Measurements from ENCODE around the gene RNF32. TPM values are rescaled to one million over a fixed set of nuclear protein-coding genes. Genes with fewer than 3 reads are reported as not detected.

The RNF32 gene
- total RNA-seq, 1 donor: under 0.01 TPM

GRCh38 chr7:156600496-156600895 lies 40.1 kb upstream of the RNF32 start:
- Histone ChIP-seq H2AFZ (ENCODE audit: low read length) (no peak overlapping the region), H4K20me1 (ENCODE audit: insufficient read depth, low read length) (no peaks in the 10 kb centered on the region), H3K4me1 (ENCODE audit: insufficient read depth, low read length) (no peaks in the 10 kb centered on the region), H3K27me3 (ENCODE audit: insufficient read depth, low read length) (no peaks in the 10 kb centered on the region), H3K4me2 (ENCODE audit: insufficient read depth, low read length) (no peak overlapping the region), H3K27ac (ENCODE audit: low read depth, low read length) (no peak overlapping the region), H3K79me2 (ENCODE audit: insufficient read depth, low read length) (no peaks in the 10 kb centered on the region), H3K36me3 (ENCODE audit: insufficient read depth, low read length) (no peaks in the 10 kb centered on the region), H3K4me3 (ENCODE audit: insufficient read depth, low read length) (no peak overlapping the region), H3K9me3 (ENCODE audit: low read depth, low read length) (no peaks in the 10 kb centered on the region)
- no peak for DNase-seq (ENCODE audit: insufficient read length, low spot score, missing footprints)
- TF ChIP-seq CTCF (IDR thresholded peaks at IDR 0.05; ENCODE audit: extremely low read depth, low read depth, low read length): no peak

DNA sequence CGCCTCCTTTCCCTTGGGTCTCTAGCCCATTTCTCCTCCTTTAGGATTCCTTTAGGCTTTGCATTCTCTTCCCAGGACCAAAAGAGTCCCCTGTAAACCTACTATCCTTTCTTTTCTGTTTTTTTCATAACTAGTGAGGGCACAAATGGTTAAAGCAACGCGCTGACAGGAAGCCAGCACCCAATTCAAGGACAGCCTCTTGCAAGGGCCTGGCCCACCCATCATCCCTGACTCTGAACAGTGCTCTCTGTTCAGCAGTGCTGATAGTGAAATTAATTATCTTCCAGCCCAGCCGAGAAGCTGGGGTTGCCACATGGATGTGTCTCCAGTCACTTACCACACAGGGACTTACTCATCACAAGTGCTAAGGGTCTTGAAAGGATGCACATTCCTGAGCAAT lies 38.3 kb upstream of the RNF32 start:
- Histone ChIP-seq H3K79me2 (ENCODE audit: insufficient read depth, low read length) (no peaks in the 10 kb centered on the region), H3K9me3 (ENCODE audit: low read depth, low read length) (no peaks in the 10 kb centered on the region), H3K4me1 (ENCODE audit: insufficient read depth, low read length) (no peaks in the 10 kb centered on the region), H3K36me3 (ENCODE audit: insufficient read depth, low read length) (no peaks in the 10 kb centered on the region), H3K4me2 (ENCODE audit: insufficient read depth, low read length) (no peak overlapping the region), H3K4me3 (ENCODE audit: insufficient read depth, low read length) (no peak overlapping the region), H3K27me3 (ENCODE audit: insufficient read depth, low read length) (no peaks in the 10 kb centered on the region), H4K20me1 (ENCODE audit: insufficient read depth, low read length) (no peaks in the 10 kb centered on the region), H2AFZ (ENCODE audit: low read length) (no peak overlapping the region), H3K27ac (ENCODE audit: low read depth, low read length) (no peak overlapping the region)
- DNase-seq (ENCODE audit: insufficient read length, low spot score, missing footprints): no peak
- TF ChIP-seq CTCF (IDR thresholded peaks at IDR 0.05; ENCODE audit: extremely low read depth, low read depth, low read length): no peak

GRCh38 chr7:156603011-156603410 lies 37.6 kb upstream of the RNF32 start:
- Histone ChIP-seq H3K36me3 (ENCODE audit: insufficient read depth, low read length) (no peaks in the 10 kb centered on the region), H3K27ac (ENCODE audit: low read depth, low read length) (no peak overlapping the region), H3K4me1 (ENCODE audit: insufficient read depth, low read length) (no peaks in the 10 kb centered on the region), H3K27me3 (ENCODE audit: insufficient read depth, low read length) (no peaks in the 10 kb centered on the region), H3K9me3 (ENCODE audit: low read depth, low read length) (no peaks in the 10 kb centered on the region), H3K4me3 (ENCODE audit: insufficient read depth, low read length) (no peak overlapping the region), H3K79me2 (ENCODE audit: insufficient read depth, low read length) (no peaks in the 10 kb centered on the region), H3K4me2 (ENCODE audit: insufficient read depth, low read length) (no peak overlapping the region), H4K20me1 (ENCODE audit: insufficient read depth, low read length) (no peaks in the 10 kb centered on the region), H2AFZ (ENCODE audit: low read length) (no peak overlapping the region)
- peak; percentile 48 for DNase-seq (ENCODE audit: insufficient read length, low spot score, missing footprints)
- no peak for TF ChIP-seq CTCF (IDR thresholded peaks at IDR 0.05; ENCODE audit: extremely low read depth, low read depth, low read length)

DNA sequence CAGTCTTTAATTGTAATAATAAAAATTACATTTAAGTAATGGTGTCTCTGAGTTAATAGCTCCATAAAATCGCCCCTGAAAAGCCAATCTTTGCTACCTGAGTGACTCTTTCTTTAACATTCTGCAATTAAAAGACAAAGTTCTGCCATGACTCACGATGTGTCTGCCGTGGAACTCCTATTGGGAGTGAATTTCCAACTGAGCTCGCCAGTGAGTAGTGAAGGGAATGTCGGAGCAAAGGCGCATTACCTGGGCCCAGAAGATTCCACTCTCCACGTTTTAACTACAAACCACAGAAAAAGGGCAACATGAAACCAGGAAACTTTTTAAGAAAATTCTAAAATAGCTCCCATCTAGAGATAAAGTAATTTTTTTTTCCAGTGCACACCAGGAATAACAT lies 36.9 kb upstream of the RNF32 start:
- TF ChIP-seq CTCF (IDR thresholded peaks at IDR 0.05; ENCODE audit: extremely low read depth, low read depth, low read length): no peak
- Histone ChIP-seq H4K20me1 (ENCODE audit: insufficient read depth, low read length) (no peaks in the 10 kb centered on the region), H3K27me3 (ENCODE audit: insufficient read depth, low read length) (peaks cover 2% of the 10 kb centered on the region), H3K27ac (ENCODE audit: low read depth, low read length) (no peak overlapping the region), H3K9me3 (ENCODE audit: low read depth, low read length) (no peaks in the 10 kb centered on the region), H3K4me2 (ENCODE audit: insufficient read depth, low read length) (no peak overlapping the region), H3K4me3 (ENCODE audit: insufficient read depth, low read length) (no peak overlapping the region), H3K79me2 (ENCODE audit: insufficient read depth, low read length) (no peaks in the 10 kb centered on the region), H2AFZ (ENCODE audit: low read length) (no peak overlapping the region), H3K36me3 (ENCODE audit: insufficient read depth, low read length) (no peaks in the 10 kb centered on the region), H3K4me1 (ENCODE audit: insufficient read depth, low read length) (no peaks in the 10 kb centered on the region)
- DNase-seq (ENCODE audit: insufficient read length, low spot score, missing footprints): no peak
